Sigmoid colon (tissue), 7 donors: ENCODE data around the gene GMPR2. TPM values are rescaled to one million over a fixed set of nuclear protein-coding genes. Genes with fewer than 3 reads are reported as not detected.

Experiments
- DNase-seq: peaks from one replicate; pipeline ENCODE4 v3.0.0-alpha.2; 2019
- H3K27ac ChIP-seq, 4 donors: fragments of 200-600 bp; sonication (generic); one replicate each; pipeline ENCODE4 v1.5.1; 2016 to 2019; ENCODE audit warnings: mild to moderate bottlenecking in 1 of 4
- H3K27me3 ChIP-seq, 3 donors: fragments of 200-600 bp; sonication (generic); one replicate each; pipeline ENCODE4 v1.5.1; 2019; ENCODE audit warnings: mild to moderate bottlenecking in 1 of 3
- H3K36me3 ChIP-seq, 4 donors: fragments of 200-600 bp; sonication (generic); one replicate each; pipeline ENCODE4 v1.5.1; 2016 to 2019
- H3K4me1 ChIP-seq, 4 donors: fragments of 200-600 bp; sonication (generic); one replicate each; pipeline ENCODE4 v1.5.1; 2017 to 2019
- H3K4me3 ChIP-seq, 4 donors: fragments of 200-600 bp; sonication (generic); one replicate each; pipeline ENCODE4 v1.5.1; 2017 to 2019; ENCODE audit warnings: mild to moderate bottlenecking in 2 of 4, moderate library complexity in 1 of 4
- H3K9me3 ChIP-seq, 4 donors: fragments of 200-600 bp in 3 of 4; sonication (generic) in 3 of 4; one replicate each; pipeline versions ENCODE4 v1.5.1 to v1.6.1; 2013 to 2019
- CTCF ChIP-seq, 4 experiments: fragments of 450-650 bp in 3 of 4; fragments of 200-600 bp in 1 of 4; IDR thresholded peaks; one replicate each; pipeline ENCODE4 v1.5.1; 2016 to 2019; ENCODE audit warnings: antibody characterized with exemption in 4 of 4, mild to moderate bottlenecking in 3 of 4, moderate library complexity in 2 of 4
- EP300 ChIP-seq, 4 donors: sonication (generic); formaldehyde crosslinking; IDR thresholded peaks; one replicate each; pipeline ENCODE4 v1.6.1; 2017; ENCODE audit warnings: antibody characterized with exemption in 4 of 4
- POLR2A ChIP-seq, 2 donors: fragments of 450-650 bp; IDR thresholded peaks; one replicate each; pipeline ENCODE4 v1.6.1; 2016; ENCODE audit warnings: antibody characterized with exemption in 2 of 2, mild to moderate bottlenecking in 2 of 2, moderate library complexity in 2 of 2
- POLR2AphosphoS5 ChIP-seq, 4 donors: sonication (generic); formaldehyde crosslinking; IDR thresholded peaks; one replicate each; pipeline ENCODE4 v1.6.1; 2017; ENCODE audit warnings: antibody characterized with exemption in 4 of 4
- WGBS, 2 donors: extraction: QIAGEN DNeasy Blood & Tissue Kit; methylation state at CpG; one replicate each; pipeline ENCODE4 v1.1.7; 2013; 5-methylcytosine and 5-hydroxymethylcytosine counted together
- intact Hi-C: fragments of 100-400 bp; cut with DNase I; formaldehyde crosslinking; loops from one replicate; pipeline ENCODE4 v1.15.1; 2023
- polyA plus RNA-seq, 3 donors: library from polyadenylated mRNA; stranded (reverse); fragments of 200-250 nt; gene quantifications; one replicate each; pipeline ENCODE4 v1.2.3, GENCODE V29; 2013
- total RNA-seq, 4 donors: library from RNA; depleted of rRNA; stranded (reverse); fragments of >200 nt; gene quantifications; one replicate each; pipeline ENCODE4 v1.1.0, GENCODE V29; 2016
- donor health status: healthy with polysubstance abuse.
- donor health status: Bipolar disorder and iron deficiency.
- donor health status: healthy.

Gene GMPR2
- total and polyA plus RNA-seq, 7 donors: 44.3 to 97.1 (median 56.5) TPM

DNA sequence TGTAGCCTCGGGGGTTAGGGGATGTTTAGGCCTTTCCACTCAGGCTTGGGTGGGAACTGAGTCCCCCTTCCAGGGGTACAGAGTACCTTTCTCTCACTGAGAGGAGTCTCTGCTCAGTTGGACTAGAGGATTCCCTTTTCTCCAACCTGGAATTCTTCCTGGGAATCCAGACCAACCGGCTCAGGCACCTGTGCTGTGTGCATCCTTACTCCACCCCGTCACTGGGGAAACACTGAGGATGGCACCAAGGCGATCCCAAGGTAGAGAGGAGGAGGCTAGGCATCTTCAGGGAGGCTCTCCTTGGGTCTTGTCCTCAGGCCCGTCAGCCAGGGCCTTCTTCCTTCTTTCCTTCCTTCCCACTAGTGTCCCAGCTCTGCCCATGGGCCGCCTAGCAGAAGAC, 31.1 kb downstream of the GMPR2 start:
- no peak overlapping the region for H3K4me3 ChIP-seq
- TF ChIP-seq POLR2AphosphoS5 (IDR thresholded peaks at IDR 0.05) (no peak), EP300 (IDR thresholded peaks at IDR 0.05) (no peak), CTCF (IDR thresholded peaks at IDR 0.05) (no peak), POLR2A (IDR thresholded peaks at IDR 0.05) (no peak)
- no peaks in the 10 kb centered on the region for H3K27me3 ChIP-seq
- H3K27ac ChIP-seq: no peak overlapping the region
- peaks cover 0 to 34% (median 0%) of the 10 kb centered on the region in 4 donors for H3K36me3 ChIP-seq
- 71 to 82% methylated on average over 6 of the region's 6 CpGs for WGBS, 2 donors
- intact Hi-C loops: no loop called here
- no peak for DNase-seq
- H3K9me3 ChIP-seq: no peaks in the 10 kb centered on the region
- no peaks in the 10 kb centered on the region for H3K4me1 ChIP-seq

GRCh38 chr14:24264298-24264697, 31.6 kb downstream of the GMPR2 start:
- Histone ChIP-seq H3K27me3 (no peaks in the 10 kb centered on the region), H3K9me3 (no peaks in the 10 kb centered on the region), H3K36me3 (peaks cover 0 to 38% (median 0%) of the 10 kb centered on the region in 4 donors), H3K4me1 (no peaks in the 10 kb centered on the region), H3K4me3 (no peak overlapping the region), H3K27ac (no peak overlapping the region)
- TF ChIP-seq CTCF (IDR thresholded peaks at IDR 0.05): no peak
- no peak for DNase-seq
- intact Hi-C loops: no loop called here
- 89 to 90% methylated on average over 6 of the region's 6 CpGs for WGBS, 2 donors

DNA sequence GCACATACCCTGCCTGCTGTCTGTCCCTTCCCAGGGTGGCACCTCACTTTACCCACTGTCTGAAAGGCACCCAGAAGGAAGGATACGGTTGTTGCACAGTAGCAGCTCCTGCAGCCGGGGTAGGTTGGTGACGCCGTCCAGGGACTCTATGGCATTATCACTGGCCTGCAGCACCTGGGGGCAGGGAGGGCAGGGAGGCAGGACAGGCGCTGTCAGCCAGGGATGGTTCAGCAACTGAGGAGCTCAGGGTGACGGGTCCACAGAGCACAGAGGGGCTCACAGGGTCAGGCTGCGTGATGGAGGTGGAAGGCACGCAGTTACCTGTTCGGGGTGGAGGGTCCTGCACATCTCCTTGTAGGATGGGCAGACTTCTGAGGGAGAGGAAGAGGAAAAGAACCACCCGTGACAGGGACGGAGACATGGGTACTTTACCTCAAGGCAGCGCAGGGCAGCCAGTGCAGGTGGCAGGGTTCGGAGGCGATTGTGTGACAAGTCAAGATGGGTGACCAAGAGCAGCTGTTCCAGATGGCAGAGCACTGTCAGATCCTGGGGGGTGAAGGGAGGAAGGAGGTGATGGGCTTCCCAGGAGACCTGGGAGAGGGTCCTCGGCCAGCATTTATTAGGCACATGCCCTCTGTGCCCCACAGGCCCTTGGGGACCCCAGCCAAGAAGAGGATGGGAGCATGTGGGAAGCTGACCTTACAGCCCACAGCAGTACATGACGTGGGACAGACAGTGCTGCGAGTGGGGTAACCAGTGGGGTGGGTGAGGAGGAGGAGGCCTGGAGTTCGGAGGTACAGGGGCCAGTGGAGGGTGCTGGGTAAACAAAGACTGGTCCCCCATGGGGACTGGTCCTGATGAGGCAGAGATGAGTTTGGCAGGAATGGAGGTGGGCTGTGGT, 33.9 kb downstream of the GMPR2 start:
- Histone ChIP-seq H3K4me3 (no peak overlapping the region), H3K36me3 (peaks cover 0 to 39% (median 0%) of the 10 kb centered on the region in 4 donors), H3K4me1 (peaks cover 0 to 6% (median 2%) of the 10 kb centered on the region in 4 donors), H3K9me3 (no peaks in the 10 kb centered on the region), H3K27me3 (no peaks in the 10 kb centered on the region), H3K27ac (no peak overlapping the region)
- no peak for DNase-seq
- 92 to 93% methylated on average over 18 of the region's 18 CpGs for WGBS, 2 donors
- TF ChIP-seq CTCF (IDR thresholded peaks at IDR 0.05) (no peak), EP300 (IDR thresholded peaks at IDR 0.05) (no peak), POLR2AphosphoS5 (IDR thresholded peaks at IDR 0.05) (no peak), POLR2A (IDR thresholded peaks at IDR 0.05) (no peak)
- intact Hi-C loops: no loop called here

DNA sequence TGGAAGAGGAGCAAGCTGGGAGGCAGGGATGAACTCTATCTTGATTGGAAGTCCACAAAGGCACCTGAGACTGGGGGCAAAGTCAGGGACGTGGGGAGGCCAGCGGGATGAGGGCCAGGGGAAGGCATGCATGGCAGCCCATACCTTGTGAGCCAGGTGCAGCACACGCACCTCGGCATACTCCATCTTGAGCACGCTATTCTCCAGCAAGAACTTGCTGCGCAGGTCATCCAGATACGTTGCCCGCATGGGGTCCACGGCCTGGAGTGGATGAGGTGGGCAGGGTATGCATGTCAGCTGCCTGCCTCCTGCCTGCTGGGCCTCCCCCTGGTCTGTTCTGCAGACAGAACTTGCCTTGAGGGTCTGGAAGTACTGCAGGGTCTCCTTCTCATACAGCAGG, 34.8 kb downstream of the GMPR2 start:
- no peak overlapping the region for H3K27ac ChIP-seq
- H3K4me1 ChIP-seq: peaks cover 0 to 10% (median 7%) of the 10 kb centered on the region in 4 donors
- peaks cover 0 to 39% (median 0%) of the 10 kb centered on the region in 4 donors for H3K36me3 ChIP-seq
- no peak for DNase-seq
- intact Hi-C loops: no loop called here
- no peaks in the 10 kb centered on the region for H3K9me3 ChIP-seq
- TF ChIP-seq POLR2A (IDR thresholded peaks at IDR 0.05) (no peak), CTCF (IDR thresholded peaks at IDR 0.05) (no peak), EP300 (IDR thresholded peaks at IDR 0.05) (no peak), POLR2AphosphoS5 (IDR thresholded peaks at IDR 0.05) (no peak)
- H3K4me3 ChIP-seq: no peak overlapping the region
- WGBS, 2 donors: 95% methylated on average over 9 of the region's 9 CpGs
- no peaks in the 10 kb centered on the region for H3K27me3 ChIP-seq
